ENCODE results near the gene ACOX2.

The ACOX2 gene

DNA sequence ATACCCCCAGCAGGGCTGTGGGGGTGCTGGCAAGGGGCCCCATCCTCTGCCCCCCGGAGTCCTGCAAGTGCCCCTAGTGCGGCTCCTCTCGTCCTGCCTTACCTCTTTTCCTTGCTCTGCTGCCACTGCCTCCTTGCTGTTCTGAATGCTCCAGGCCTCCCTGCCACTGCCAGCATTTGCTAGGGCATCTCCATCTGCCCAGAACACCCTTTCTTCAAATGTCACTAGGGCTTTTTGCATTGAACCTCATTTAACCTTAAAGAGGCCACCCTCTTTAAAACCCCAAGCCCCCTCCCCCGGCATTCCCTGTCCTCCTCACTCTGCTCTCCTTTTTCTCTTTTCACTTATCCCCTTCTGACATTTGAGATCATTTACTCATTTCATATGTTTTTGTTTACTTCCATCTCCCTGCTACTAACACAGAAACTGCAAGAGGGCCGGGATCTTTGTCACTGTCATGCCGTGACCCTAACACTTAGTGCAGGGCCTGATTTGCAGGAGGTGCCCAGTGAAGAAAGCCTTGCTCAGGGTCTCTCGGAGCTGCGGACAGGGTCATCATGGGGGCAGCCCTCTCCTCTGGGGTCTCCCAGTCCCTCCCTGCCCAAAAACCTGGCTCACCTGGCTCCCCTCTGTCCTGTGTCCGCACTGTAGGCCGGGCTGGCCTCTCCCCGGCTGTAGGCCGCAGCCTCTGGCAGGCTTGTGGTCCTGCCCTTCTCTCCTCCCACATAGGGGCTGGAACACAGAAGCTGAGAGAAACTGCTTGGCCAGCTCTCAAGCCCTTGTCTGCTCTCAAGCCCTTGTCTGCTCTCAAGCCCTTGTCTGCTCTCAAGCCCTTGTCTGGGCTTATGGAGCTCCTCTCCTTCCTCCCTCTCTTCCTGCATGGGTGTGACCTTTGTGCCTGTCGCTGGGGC, at the start of gene ACOX2:
Gene ACOX2 (minus strand): TSS at position 690 of the 911 bp plus-strand sequence. CDS start 2,084 bp downstream, outside the sequence.
- DNase-seq: no peak

DNA sequence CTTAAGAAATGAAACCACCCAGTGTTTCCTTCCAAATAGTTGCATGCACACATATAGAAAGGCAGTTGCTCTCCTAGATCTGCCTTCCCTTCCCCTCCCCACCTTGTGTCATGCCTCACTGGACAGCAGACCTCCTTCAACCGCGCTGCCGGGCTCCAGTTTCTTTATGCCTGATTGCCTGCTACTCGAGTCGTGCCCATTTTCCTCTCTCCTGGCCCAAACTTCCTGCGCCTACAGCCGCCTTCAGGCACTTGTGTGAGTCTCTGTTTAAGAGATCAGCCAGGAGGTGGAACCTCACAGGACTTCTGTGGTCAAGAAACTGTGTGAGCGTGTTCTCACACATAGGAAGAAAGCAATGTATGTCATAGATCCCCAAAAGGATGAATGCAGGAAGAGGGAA, 49.0 kb upstream of the ACOX2 start:
- no peak for DNase-seq

- DNase-seq: peak; percentile 85
These were observed 48.2 kb upstream of the ACOX2 start for GRCh38 chr3:58585005-58585786.

DNA sequence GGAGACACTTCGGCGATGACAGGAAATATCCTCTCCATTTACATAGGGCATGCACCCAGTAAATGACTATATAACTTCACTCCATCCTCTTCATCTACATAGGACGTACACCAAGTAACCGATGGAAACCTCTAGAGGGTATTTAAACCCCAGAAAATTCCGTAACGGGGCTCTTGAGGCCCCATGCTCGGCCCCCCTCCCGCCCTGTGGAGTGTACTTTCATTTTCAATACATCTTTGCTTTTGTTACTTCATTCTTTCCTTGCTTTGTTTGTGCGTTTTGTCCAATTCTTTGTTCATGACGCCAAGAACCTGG, 47.7 kb upstream of the ACOX2 start:
- no peak for DNase-seq

DNA sequence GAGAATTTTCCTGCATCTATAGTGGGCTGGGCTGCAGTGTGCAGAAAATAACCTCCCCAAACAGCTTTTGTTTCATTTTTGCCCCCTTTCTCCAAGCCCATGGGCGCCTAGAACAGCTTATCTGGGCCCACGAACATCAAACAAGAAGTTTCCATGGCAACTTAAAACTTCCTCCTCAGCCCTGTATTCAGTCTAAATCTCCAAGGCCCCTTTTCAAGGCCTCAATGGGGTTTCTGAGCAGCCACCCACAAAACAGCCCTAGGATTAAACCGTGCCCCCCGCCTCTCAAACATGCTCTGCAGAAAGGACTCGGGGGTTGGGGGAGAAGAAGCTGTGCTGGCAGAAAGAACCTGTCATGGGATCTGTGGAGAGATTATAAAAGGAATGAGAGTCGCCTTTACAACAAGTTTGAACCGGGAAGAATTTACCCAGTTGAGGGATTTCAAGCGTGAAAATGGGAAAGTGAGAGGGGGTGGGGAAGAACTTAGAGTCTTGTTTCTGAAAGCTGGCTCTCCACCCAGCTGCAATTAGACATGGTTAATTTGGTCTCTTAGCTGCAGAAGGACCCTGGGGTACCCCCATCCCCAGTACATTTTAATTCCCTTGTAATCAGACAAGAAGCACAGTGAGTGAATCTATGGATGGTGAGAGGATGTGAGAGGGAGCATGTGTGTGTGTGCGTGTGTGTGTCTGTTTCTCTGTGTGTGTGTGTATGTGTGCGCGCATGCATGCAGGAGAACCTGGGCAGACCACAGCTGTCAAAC, 44.5 kb upstream of the ACOX2 start:
- no peak for DNase-seq

- DNase-seq: no peak
These were observed 43.9 kb upstream of the ACOX2 start for GRCh38 chr3:58580826-58581327.

GRCh38 chr3:58578873-58579272, 41.9 kb upstream of the ACOX2 start:
- DNase-seq: no peak

DNA sequence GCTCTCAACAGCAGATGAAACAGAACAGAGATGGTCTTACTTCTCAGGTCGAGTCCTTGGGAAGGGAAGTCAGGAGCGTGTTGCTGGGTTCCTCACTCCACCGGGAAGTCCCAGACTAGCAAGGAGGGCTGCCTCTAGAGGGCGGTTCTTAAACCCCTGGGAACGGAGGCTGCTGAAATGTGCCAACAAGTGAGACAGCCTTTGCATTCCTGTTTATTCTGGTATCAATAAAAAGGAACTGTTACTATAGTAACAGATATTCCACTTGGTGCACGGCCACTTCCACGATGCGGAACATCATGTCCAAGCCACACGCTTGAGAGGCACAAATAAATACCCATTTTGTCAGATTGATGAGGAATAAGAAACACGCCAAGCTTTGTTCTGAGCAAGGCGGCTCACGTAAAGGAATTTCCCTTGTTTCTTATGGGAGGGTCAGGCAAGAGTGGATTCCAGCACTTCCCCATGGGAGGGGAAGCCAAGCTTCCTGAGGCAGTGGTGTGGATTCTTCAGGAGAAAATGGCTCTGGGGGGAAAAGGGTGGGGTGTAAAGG, 40.4 kb upstream of the ACOX2 start, which contains the start of gene FAM107A:
Gene FAM107A (minus strand): TSS at position 123 of the 553 bp plus-strand sequence. CDS start 7,531 bp downstream, outside the sequence.
- no peak for DNase-seq

- no peak for DNase-seq
These were observed 39.7 kb upstream of the ACOX2 start for GRCh38 chr3:58576716-58577115.

- no peak for DNase-seq
These were observed 39.1 kb upstream of the ACOX2 start for GRCh38 chr3:58575971-58576652.

DNA sequence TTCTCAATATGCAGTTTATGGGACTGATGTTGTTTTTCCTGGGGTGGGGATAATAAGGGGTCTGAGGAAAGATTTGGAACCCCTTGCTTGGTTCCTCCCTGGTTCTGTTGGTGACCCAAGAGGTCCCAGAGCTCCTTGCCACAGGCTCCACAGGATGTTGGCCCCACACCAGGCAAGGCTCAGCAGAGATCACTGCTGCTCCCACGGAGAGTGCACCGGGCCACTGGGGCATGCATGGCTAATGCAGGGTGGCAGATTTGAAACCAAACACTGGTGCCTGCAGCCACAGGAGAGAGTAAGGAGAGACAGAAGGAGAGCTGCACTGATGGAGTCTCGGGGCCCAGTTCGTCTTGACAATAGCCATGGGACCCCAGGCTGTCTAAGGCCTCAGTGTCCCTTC, 37.7 kb upstream of the ACOX2 start:
- no peak for DNase-seq

DNA sequence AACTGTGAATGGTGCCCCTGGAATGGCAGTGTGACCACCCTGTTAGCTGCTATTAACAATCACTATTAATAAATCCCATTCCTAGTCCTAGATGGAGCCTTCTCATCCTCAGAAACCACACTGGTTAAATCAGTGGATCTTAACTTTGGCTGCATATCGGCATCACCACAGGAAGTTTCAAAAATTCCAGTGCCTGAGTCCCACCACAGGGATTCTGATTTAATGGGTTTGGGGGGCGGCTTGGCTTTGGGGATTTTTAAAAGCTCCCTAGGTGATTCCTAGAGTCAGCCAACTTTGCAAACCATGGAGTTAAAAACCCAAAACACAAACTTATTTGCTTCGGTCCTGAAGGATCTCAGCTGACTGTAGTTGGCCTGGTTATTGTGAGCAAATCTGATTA, 37.1 kb upstream of the ACOX2 start:
- DNase-seq: no peak

GRCh38 chr3:58573640-58574039, 36.6 kb upstream of the ACOX2 start:
- DNase-seq: no peak

GRCh38 chr3:58572634-58573230, 35.7 kb upstream of the ACOX2 start:
- DNase-seq: no peak

- no peak for DNase-seq
These were observed 35.1 kb upstream of the ACOX2 start for GRCh38 chr3:58572013-58572633.

- no peak for DNase-seq
These were observed 33.9 kb upstream of the ACOX2 start for GRCh38 chr3:58570851-58571250.

- no peak for DNase-seq
These were observed 32.5 kb upstream of the ACOX2 start for GRCh38 chr3:58569287-58570001.

- peak; percentile 82 for DNase-seq
These were observed 31.7 kb upstream of the ACOX2 start for GRCh38 chr3:58568572-58569286.

DNA sequence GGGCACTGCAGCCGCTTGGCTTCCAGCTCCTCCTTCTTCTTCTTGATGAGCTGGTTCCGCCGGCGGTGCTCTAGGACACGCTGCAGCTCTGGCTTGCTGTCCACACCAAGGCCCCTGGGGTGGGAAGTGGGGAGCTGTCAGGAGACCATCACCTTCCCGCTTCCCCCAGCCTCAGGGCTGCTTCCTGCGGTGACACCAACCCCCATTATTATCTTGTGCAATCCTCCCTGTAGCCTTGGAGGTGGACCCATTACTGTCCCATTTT, 30.2 kb upstream of the ACOX2 start:
- DNase-seq: no peak

Data from suppressor macrophage treated with lipopolysaccharide for 4 hours (primary cell).